Neural crest cell (in vitro differentiated cells): ENCODE measurements around the gene MYO9B. TPM values are rescaled to one million over a fixed set of nuclear protein-coding genes. Genes with fewer than 3 reads are reported as not detected.

Experiments used
- DNase-seq: peaks from one replicate; pipeline ENCODE4 v3.0.0; 2021; ENCODE audit warnings: low read depth, mixed read lengths, low spot score
- H3K27ac Mint-ChIP-seq: one replicate; pipeline ENCODE4 v1.8.0; 2021; ENCODE audit warnings: mild to moderate bottlenecking, mixed read lengths; ENCODE audit not compliant: unreplicated experiment
- H3K27me3 Mint-ChIP-seq: 2 replicates; pipeline ENCODE4 v1.8.0; 2021; ENCODE audit warnings: low read depth, mild to moderate bottlenecking, mixed read lengths
- H3K36me3 Mint-ChIP-seq: 2 replicates; pipeline ENCODE4 v1.8.0; 2021; ENCODE audit warnings: low read depth, mild to moderate bottlenecking, mixed read lengths
- H3K4me1 Mint-ChIP-seq: 2 replicates; pipeline ENCODE4 v1.8.0; 2021; ENCODE audit warnings: mixed read lengths
- H3K4me3 Mint-ChIP-seq: one replicate; pipeline ENCODE4 v1.8.0; 2021; ENCODE audit warnings: mild to moderate bottlenecking, mixed read lengths
- H3K9me3 Mint-ChIP-seq: 2 replicates; pipeline ENCODE4 v1.8.0; 2021; ENCODE audit warnings: mixed read lengths
- total RNA-seq: library from RNA; stranded (reverse); gene quantifications from 2 replicates; pipeline ENCODE4 v1.2.1, GENCODE V29; 2021
- TF ChIP-seq, protein P1 (sequence below): fragments of 200-600 bp; sonication (generic); conservative IDR thresholded peaks from 2 replicates; pipeline ENCODE4 v1.5.0; 2021; ENCODE audit warnings: antibody characterized with exemption, mild to moderate bottlenecking

MYO9B gene
- total RNA-seq, 1 donor from 2014 or later, result 113 TPM

DNA sequence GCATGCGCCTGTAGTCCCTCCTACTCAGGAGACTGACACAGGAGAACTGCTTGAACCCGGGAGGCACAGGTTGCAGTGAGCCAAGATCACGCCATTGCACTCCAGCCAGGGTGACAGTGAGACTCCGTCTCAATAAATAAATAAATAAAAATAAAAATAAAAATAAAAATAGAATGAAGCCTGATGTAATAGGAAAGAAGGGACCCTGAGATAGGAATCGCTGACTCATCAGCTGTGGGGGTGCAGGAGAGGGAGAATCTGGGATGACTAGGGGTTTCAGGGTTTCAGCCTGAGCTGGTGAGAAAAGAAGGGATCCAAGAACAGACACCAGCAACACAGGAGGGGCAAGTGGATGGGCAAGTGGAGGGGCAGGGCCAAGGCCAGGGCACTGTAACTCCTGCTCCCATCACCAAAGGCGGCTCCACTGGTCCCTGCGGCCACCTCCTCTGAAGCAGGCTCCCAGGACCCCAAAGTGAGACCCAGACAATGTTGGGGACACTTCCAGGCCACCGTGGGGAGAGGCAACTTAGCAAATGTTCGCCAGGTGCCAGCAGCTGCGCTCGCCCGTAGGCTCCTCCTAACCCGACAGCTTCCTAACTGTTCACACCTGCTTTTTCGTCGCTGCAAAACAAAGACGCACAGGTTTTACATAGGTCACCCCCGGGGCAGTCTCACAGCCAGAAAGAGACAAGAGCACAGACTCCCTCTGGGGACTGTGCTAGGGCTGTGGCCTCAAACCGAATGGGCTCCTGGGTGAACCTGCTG lies 1.5 kb upstream of the MYO9B start:
- peaks cover 56% of the 10 kb centered on the region for H3K4me1 Mint-ChIP-seq
- peak overlapping the region; percentile 99 for H3K27ac Mint-ChIP-seq
- TF ChIP-seq, protein P1, sequence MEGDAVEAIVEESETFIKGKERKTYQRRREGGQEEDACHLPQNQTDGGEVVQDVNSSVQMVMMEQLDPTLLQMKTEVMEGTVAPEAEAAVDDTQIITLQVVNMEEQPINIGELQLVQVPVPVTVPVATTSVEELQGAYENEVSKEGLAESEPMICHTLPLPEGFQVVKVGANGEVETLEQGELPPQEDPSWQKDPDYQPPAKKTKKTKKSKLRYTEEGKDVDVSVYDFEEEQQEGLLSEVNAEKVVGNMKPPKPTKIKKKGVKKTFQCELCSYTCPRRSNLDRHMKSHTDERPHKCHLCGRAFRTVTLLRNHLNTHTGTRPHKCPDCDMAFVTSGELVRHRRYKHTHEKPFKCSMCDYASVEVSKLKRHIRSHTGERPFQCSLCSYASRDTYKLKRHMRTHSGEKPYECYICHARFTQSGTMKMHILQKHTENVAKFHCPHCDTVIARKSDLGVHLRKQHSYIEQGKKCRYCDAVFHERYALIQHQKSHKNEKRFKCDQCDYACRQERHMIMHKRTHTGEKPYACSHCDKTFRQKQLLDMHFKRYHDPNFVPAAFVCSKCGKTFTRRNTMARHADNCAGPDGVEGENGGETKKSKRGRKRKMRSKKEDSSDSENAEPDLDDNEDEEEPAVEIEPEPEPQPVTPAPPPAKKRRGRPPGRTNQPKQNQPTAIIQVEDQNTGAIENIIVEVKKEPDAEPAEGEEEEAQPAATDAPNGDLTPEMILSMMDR, result no peak
- peak overlapping the region; percentile 98 for H3K4me3 Mint-ChIP-seq
- no peaks in the 10 kb centered on the region for H3K36me3 Mint-ChIP-seq
- H3K27me3 Mint-ChIP-seq, result no peaks in the 10 kb centered on the region
- H3K9me3 Mint-ChIP-seq, result no peaks in the 10 kb centered on the region
- no peak for DNase-seq

DNA sequence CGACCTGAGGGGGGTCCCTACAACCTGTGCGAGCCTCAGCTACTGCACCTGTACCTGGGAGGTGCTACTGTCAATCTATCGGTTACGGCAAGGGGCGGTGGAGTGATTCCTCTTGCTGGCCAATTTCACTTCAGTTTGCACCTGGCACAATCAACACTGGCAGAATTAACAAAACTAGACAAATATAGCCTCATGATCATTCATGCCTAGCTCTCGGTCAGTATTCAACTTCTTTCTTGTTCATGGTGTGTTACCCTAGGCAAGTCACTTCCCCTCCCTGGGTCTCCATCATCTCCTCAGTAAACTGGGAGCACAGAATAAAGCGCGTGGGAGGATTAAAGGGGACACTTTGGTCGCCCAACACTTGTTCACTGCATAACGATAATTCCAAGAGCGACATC lies 943 bp upstream of the MYO9B start:
- no peak for DNase-seq
- Mint-ChIP-seq H3K27ac (peak overlapping the region; percentile 99), H3K36me3 (no peaks in the 10 kb centered on the region), H3K27me3 (no peaks in the 10 kb centered on the region), H3K4me3 (peak overlapping the region; percentile 98), H3K4me1 (peaks cover 62% of the 10 kb centered on the region), H3K9me3 (no peaks in the 10 kb centered on the region)
- TF ChIP-seq, protein P1, result no peak

DNA sequence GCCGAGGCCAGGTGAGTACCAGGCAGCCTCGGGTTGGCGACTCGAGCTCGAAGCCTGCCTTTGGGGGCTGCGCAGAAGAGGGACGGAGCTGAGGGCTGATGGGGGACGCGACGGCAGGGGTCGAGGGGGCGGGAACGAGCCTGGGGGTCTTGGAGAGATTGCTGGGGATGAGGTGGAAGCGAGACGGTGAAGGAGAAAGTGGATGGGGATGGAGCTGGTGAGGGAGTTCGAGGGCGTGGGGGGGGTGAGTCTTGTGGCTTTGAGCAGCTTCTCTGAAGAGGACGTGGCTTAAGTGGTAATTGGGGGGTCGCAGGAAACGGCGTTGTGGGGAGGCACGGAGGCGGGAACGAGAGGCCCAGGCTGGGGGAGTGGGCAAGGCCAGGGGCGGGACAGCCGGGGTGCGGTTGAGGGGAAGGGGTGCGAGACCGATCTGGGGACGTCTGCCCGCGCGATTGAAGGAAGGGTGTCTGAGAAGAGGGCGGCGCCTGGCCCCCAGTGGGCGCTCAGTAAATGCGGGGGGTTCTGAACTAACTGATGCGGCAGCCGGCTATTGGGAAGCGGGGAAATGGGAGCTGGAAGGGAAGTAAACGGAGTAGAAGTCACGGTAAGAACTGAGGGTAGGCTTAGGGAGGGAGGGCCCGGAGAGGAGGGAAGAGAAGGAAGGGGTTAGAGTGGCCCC lies 426 bp downstream of the MYO9B start:
- Mint-ChIP-seq H3K4me1 (peaks cover 60% of the 10 kb centered on the region), H3K9me3 (no peaks in the 10 kb centered on the region), H3K27ac (peak overlapping the region; percentile 50), H3K4me3 (peak overlapping the region; percentile 96), H3K36me3 (no peaks in the 10 kb centered on the region), H3K27me3 (no peaks in the 10 kb centered on the region)
- TF ChIP-seq, protein P1, result no peak
- no peak for DNase-seq

DNA sequence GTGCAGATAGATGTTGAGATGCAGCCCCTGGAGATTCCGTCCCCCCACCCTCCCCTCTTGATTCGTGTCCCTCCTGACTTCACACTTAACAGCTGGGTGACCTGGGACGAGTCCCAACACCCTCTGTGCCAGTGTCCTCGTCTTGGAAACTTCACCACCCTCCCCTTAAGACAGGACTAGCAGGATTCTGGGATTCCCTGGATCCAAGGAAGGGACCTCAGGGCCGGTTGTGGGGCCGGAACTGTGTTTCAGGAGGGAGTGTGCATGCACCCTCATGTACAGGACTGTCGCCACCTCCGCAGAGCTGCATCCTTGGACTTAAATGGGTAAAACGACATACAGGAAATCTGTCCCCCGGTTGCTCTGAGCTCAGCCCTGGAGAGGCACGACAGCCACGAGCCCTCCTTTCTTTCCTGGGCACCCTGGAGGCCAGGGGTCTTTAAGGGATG lies 990 bp downstream of the MYO9B start:
- peak; percentile 13 for DNase-seq
- Mint-ChIP-seq H3K27ac (peak overlapping the region; percentile 50), H3K9me3 (no peaks in the 10 kb centered on the region), H3K4me1 (peaks cover 58% of the 10 kb centered on the region), H3K27me3 (no peaks in the 10 kb centered on the region), H3K36me3 (no peaks in the 10 kb centered on the region), H3K4me3 (peak overlapping the region; percentile 96)
- TF ChIP-seq, protein P1, result no peak

DNA sequence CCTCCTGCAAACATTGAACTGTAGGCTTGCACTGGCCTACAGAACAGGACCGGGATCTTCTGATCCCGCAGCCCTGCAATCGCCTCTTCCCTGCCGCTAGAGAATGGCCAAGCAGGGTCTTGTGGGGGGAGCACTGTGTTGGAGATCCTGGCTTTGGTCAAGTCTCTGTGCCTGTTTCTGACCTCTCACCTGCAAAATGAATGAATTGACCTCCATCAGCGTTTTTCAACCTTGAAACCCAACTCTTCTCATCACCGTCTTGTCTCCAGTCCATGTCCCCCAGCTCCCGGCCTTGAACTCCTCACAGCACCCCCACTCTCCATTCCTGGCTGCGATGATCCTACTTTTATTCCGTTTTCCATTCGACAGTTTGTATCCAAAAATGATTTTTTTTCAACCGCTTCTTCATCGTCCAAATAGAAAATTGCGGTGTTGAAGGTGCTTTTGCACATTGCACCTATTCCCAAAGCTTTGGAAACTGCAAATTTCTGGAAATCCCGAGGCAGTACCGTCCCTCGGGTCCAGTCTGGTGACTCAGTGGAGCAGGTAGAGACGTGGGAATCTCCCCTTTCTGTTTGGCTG lies 2.0 kb downstream of the MYO9B start:
- DNase-seq, result no peak
- TF ChIP-seq, protein P1, result no peak
- Mint-ChIP-seq H3K4me3 (peak overlapping the region; percentile 96), H3K9me3 (no peaks in the 10 kb centered on the region), H3K27me3 (no peaks in the 10 kb centered on the region), H3K27ac (no peak overlapping the region), H3K36me3 (no peaks in the 10 kb centered on the region), H3K4me1 (peaks cover 58% of the 10 kb centered on the region)
